ENCODE results near the gene FBXO2.

DNA sequence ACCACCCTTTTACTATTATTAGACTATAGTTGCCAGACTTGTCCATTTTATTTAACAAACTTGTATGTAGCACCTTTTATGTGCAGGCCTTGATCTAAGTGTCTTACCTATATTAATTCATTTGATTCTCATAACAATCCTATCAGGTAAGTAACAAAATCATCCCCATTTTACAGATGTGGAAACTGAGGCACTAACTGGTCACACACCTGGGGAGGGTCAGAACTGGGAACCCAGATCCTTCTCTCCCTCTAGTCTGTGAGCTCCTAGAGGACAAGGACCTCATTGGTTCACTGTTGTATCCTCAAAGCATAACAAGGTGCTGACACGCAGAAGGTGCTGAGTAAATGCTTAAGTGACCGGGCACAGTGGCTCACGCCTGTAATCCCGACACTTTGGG, 14.9 kb downstream of the FBXO2 start:
- TF ChIP-seq, protein P1, sequence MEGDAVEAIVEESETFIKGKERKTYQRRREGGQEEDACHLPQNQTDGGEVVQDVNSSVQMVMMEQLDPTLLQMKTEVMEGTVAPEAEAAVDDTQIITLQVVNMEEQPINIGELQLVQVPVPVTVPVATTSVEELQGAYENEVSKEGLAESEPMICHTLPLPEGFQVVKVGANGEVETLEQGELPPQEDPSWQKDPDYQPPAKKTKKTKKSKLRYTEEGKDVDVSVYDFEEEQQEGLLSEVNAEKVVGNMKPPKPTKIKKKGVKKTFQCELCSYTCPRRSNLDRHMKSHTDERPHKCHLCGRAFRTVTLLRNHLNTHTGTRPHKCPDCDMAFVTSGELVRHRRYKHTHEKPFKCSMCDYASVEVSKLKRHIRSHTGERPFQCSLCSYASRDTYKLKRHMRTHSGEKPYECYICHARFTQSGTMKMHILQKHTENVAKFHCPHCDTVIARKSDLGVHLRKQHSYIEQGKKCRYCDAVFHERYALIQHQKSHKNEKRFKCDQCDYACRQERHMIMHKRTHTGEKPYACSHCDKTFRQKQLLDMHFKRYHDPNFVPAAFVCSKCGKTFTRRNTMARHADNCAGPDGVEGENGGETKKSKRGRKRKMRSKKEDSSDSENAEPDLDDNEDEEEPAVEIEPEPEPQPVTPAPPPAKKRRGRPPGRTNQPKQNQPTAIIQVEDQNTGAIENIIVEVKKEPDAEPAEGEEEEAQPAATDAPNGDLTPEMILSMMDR (IDR thresholded peaks at IDR 0.05 in 2 of 3, conservative IDR thresholded peaks at IDR 0.05 in 1 of 3; ENCODE audit: insufficient read depth in 2 of 3, low read depth in 1 of 3, low read length in 3 of 3) = no peak
- TF ChIP-seq, protein P2, sequence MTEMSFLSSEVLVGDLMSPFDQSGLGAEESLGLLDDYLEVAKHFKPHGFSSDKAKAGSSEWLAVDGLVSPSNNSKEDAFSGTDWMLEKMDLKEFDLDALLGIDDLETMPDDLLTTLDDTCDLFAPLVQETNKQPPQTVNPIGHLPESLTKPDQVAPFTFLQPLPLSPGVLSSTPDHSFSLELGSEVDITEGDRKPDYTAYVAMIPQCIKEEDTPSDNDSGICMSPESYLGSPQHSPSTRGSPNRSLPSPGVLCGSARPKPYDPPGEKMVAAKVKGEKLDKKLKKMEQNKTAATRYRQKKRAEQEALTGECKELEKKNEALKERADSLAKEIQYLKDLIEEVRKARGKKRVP (CRISPR knock-in tag; IDR thresholded peaks at IDR 0.05) = no peak

Data from K562 (cell line).